Mesenchymal stem cell (in vitro differentiated cells and primary cell): ENCODE data around the gene STOML2. TPM values are rescaled to one million over a fixed set of nuclear protein-coding genes. Genes with fewer than 3 reads are reported as not detected.
A peak's percentile ranks its signal among the peaks of the same experiment; 100 is the strongest.
"Not testable (repeated sequence)": the region's sequence is repeated elsewhere in the genome, so short reads cannot be mapped to it uniquely, and the experiment has no call there.

ENCODE experiments used
- DNase-seq: peaks from one replicate; pipeline ENCODE4 v3.0.0-alpha.2; 2013
- H2AFZ ChIP-seq: one replicate; pipeline ENCODE4 v1.6.1; 2013; ENCODE audit warnings: low read depth, mild to moderate bottlenecking, control low read depth, inconsistent platforms, low read length, moderate library complexity
- H2AK5ac ChIP-seq: 2 replicates; pipeline ENCODE4 v1.6.1; 2013; ENCODE audit warnings: low read length, moderate library complexity, mild to moderate bottlenecking, inconsistent platforms; ENCODE audit not compliant: severe bottlenecking
- H2BK120ac ChIP-seq: one replicate; pipeline ENCODE4 v1.6.1; 2013; ENCODE audit warnings: low read depth, mild to moderate bottlenecking, inconsistent platforms, low read length, moderate library complexity
- H2BK12ac ChIP-seq, 2 experiments: one replicate each; pipeline ENCODE4 v1.6.1; 2013; ENCODE audit warnings: inconsistent platforms in 2 of 2, low read length in 2 of 2, mild to moderate bottlenecking in 2 of 2, moderate library complexity in 2 of 2, control low read depth in 1 of 2
- H2BK15ac ChIP-seq: one replicate; pipeline ENCODE4 v1.6.1; 2013; ENCODE audit warnings: mild to moderate bottlenecking, low read depth, inconsistent platforms; ENCODE audit not compliant: poor library complexity, severe bottlenecking
- H2BK5ac ChIP-seq: 2 replicates; pipeline ENCODE4 v1.6.1; 2013; ENCODE audit warnings: low read depth, mild to moderate bottlenecking, low read length, control low read depth, inconsistent platforms; ENCODE audit not compliant: poor library complexity, severe bottlenecking
- H3K14ac ChIP-seq, 2 experiments: one replicate each; pipeline ENCODE4 v1.6.1; 2013; ENCODE audit warnings: inconsistent platforms in 2 of 2, low read length in 2 of 2, control low read depth in 1 of 2, mild to moderate bottlenecking in 1 of 2, moderate library complexity in 1 of 2
- H3K18ac ChIP-seq, 2 experiments: one replicate each; pipeline ENCODE4 v1.6.1; 2013; ENCODE audit warnings: inconsistent platforms in 2 of 2, low read length in 2 of 2, control low read depth in 1 of 2, low read depth in 1 of 2, mild to moderate bottlenecking in 1 of 2
- H3K23ac ChIP-seq, 2 experiments: one replicate each; pipeline ENCODE4 v1.6.1; 2013; ENCODE audit warnings: inconsistent platforms in 2 of 2, low read length in 2 of 2, mild to moderate bottlenecking in 2 of 2, moderate library complexity in 2 of 2, control low read depth in 1 of 2
- H3K27ac ChIP-seq: 2 replicates; pipeline ENCODE4 v1.5.1; 2013; ENCODE audit warnings: mild to moderate bottlenecking, moderate library complexity, low read length, control low read depth, inconsistent platforms; ENCODE audit not compliant: poor library complexity, severe bottlenecking
- H3K27me3 ChIP-seq, 2 experiments: 2 replicates each; pipeline versions ENCODE4 v1.6.1 to v1.7.0; 2013; ENCODE audit warnings: low read length in 2 of 2, mild to moderate bottlenecking in 2 of 2, moderate library complexity in 2 of 2, control low read depth in 1 of 2, inconsistent platforms in 1 of 2; ENCODE audit not compliant: control insufficient read depth in 1 of 2, insufficient read depth in 1 of 2
- H3K36me3 ChIP-seq, 2 experiments: 2 replicates each; pipeline versions ENCODE4 v1.6.1 to v1.7.0; 2013; ENCODE audit warnings: low read length in 2 of 2, control low read depth in 1 of 2, inconsistent platforms in 1 of 2, low read depth in 1 of 2, mild to moderate bottlenecking in 1 of 2; ENCODE audit not compliant: insufficient read depth in 2 of 2, control insufficient read depth in 1 of 2
- H3K4ac ChIP-seq, 2 experiments: one replicate each; pipeline ENCODE4 v1.6.1; 2013; ENCODE audit warnings: inconsistent platforms in 2 of 2, low read length in 2 of 2, mild to moderate bottlenecking in 2 of 2, moderate library complexity in 2 of 2, control low read depth in 1 of 2, low read depth in 1 of 2
- H3K4me1 ChIP-seq: 2 replicates; pipeline ENCODE4 v1.6.1; 2013; ENCODE audit warnings: low read depth, low read length, control low read depth; ENCODE audit not compliant: control insufficient read depth, insufficient read depth
- H3K4me2 ChIP-seq: 2 replicates; pipeline ENCODE4 v1.6.1; 2013; ENCODE audit warnings: low read length, mild to moderate bottlenecking, inconsistent platforms; ENCODE audit not compliant: poor library complexity, severe bottlenecking
- H3K4me3 ChIP-seq, 2 experiments: 2 replicates each; pipeline versions ENCODE4 v1.5.1 to v1.7.0; 2013; ENCODE audit warnings: low read length in 2 of 2, mild to moderate bottlenecking in 2 of 2, control low read depth in 1 of 2, low read depth in 1 of 2; ENCODE audit not compliant: insufficient read depth in 1 of 2
- H3K79me1 ChIP-seq: replicated peaks from 2 replicates; pipeline ENCODE4 v1.6.1; 2013; ENCODE audit warnings: mild to moderate bottlenecking, control low read depth, low read length, inconsistent platforms; ENCODE audit not compliant: poor library complexity, severe bottlenecking
- H3K9ac ChIP-seq: 2 replicates; pipeline ENCODE4 v1.7.0; 2013; ENCODE audit warnings: mild to moderate bottlenecking, low read length, moderate library complexity
- H3K9me3 ChIP-seq: 2 replicates; pipeline ENCODE4 v1.7.0; 2013; ENCODE audit warnings: mild to moderate bottlenecking, low read length; ENCODE audit not compliant: control insufficient read depth
- H4K8ac ChIP-seq: one replicate; pipeline ENCODE4 v1.6.1; 2013; ENCODE audit warnings: inconsistent platforms, mild to moderate bottlenecking, low read length, moderate library complexity
- H4K91ac ChIP-seq: one replicate; pipeline ENCODE4 v1.6.1; 2013; ENCODE audit warnings: mild to moderate bottlenecking, low read length, inconsistent platforms
- WGBS: methylation state at CpG from one replicate; pipeline ENCODE4 v1.1.7; 2013; ENCODE audit warnings: mixed read lengths; 5-methylcytosine and 5-hydroxymethylcytosine counted together
- polyA plus RNA-seq, 2 experiments: library from polyadenylated mRNA; stranded (reverse); fragments of 200-250 nt; gene quantifications; one replicate each; pipeline ENCODE4 v1.2.3, GENCODE V29; 2013

Gene STOML2, protein sequence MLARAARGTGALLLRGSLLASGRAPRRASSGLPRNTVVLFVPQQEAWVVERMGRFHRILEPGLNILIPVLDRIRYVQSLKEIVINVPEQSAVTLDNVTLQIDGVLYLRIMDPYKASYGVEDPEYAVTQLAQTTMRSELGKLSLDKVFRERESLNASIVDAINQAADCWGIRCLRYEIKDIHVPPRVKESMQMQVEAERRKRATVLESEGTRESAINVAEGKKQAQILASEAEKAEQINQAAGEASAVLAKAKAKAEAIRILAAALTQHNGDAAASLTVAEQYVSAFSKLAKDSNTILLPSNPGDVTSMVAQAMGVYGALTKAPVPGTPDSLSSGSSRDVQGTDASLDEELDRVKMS
- 95.3 TPM for polyA plus RNA-seq (2013, experiment 1 of 2)
- 89.1 TPM for polyA plus RNA-seq (2013, experiment 2 of 2)

DNA sequence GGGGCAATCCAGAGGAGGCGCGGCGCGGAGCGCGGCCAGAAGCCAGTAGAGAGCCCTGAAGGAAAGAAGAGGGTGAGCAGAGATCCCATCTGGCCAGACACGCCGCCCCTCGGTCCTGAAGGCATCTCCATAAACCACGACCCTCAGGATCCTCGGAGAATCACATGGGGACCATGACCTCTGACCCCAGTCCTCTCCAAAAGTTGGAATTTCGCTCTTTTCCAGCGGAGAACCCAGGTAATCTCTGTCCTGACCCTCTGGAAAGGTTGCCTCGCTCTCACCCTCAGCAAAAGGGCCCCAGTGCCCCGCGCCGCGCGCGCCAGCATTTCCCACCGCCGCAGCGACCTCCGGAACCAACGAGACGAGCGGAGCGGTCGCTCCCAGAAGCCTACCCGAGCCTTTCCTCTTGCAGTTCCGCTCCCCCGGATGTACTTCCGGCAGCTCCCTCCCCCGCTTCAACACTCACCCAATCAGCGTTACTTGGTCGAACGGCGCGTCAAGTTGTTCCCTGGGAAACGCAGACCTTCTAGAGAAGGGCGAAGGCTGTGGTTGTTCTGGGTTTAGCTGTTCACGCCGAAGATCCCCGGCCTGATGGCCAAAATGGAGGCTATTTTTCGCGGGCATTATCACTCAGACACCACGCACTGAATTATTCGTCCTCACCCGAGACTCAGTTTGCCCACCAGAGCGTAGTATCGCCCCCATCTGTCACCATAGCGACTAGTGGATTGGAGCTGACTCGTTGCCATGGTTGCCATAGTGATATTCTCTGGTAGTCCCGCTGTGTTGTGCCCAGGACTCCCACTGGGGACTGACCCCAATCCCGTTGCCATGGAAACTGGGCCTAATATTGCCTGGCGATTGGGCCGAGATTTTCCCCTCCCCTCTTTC is at the start of gene STOML2:
STOML2 (minus strand) TSS at position 363 of the 891 bp plus-strand sequence; CDS start at position 326, 37 bp downstream.
- Histone ChIP-seq H3K18ac (peak within 1 kb of the TSS; percentile 67 to 80), H4K91ac (peak within 1 kb of the TSS; percentile 19), H3K4me2 (peak within 1 kb of the TSS; percentile 76), H2AFZ (peak within 1 kb of the TSS; percentile 74), H4K8ac (peak within 1 kb of the TSS; percentile 70), H3K9ac (peak within 1 kb of the TSS; percentile 99), H2BK5ac (no peak within 1 kb of the TSS), H3K79me1 (peaks cover 50% of the 10 kb centered on the region), H3K4ac (peak within 1 kb of the TSS; percentile 61 to 95), H3K36me3 (peaks cover 62 to 74% of the 10 kb centered on the region in 2 experiments), H3K9me3 (no peaks in the 10 kb centered on the region), H3K23ac (no peak within 1 kb of the TSS), H2BK12ac (no peak within 1 kb of the TSS), H3K27ac (peak within 1 kb of the TSS; percentile 83), H3K4me1 (peaks cover 18% of the 10 kb centered on the region), H2BK120ac (no peak within 1 kb of the TSS), H3K14ac (peak within 1 kb of the TSS in 1 of 2 experiments; percentile 15), H2BK15ac (no peak within 1 kb of the TSS), H2AK5ac (peak within 1 kb of the TSS; percentile 7), H3K4me3 (peak within 1 kb of the TSS; percentile 61 to 94), H3K27me3 (no peaks in the 10 kb centered on the region)
- DNase-seq = peak; percentile 98
- 2% methylated on average over 48 of the region's 57 CpGs for WGBS

DNA sequence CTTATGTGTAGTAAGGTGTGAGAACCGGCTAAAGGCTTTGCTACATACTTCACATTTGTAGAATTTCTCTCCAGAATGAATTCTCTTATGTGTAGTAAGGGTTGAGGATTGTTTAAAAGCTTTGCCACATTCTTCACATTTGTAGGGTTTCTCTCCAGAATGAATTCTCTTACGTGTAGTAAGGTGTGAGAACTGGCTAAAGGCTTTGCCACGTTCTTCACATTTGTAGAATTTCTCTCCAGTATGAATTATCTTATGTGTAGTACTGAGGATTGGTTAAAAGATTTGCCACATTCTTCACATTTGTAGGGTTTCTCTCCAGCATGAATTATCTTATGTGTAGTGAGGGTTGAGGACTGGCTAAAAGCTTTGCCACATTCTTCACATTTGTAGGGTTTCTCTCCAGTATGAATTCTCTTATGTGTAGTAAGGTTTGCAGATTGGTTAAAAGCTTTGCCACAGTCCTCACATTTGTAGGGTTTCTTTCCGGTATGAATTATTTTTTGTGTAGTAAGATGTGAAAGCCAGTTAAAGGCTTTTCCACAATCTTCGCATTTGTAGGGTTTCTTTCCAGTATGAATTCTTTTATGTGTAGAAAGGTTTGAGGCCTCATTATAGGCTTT is 45.1 kb upstream of the STOML2 start:
- 65% methylated on average over 3 of the region's 5 CpGs for WGBS

DNA sequence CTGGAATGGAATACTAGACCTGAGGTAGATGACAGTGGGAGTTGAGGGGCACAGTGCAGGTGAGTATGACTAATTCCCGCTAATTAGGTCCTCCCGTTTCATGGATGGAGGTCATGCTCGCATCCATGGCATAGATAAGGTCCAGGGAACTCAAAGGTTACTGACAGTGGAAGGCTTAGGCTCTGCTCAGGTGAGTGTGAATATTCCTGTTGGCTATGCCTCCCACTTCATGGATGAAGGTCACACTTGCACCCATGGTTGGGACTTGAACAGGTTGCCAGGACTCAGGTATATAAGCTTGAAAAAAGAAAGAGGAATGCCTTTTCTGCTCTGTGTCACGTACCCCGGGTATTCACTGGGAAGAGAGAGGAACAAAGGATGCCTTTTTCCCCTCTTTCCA is 39.1 kb upstream of the STOML2 start:
- no peak overlapping the region for H3K23ac ChIP-seq

More for the DNA sequence above, 45.1 kb upstream of the STOML2 start:
- not testable (repeated sequence) for H4K8ac ChIP-seq, H3K4ac ChIP-seq, H2AK5ac ChIP-seq, H3K36me3 ChIP-seq, H2BK120ac ChIP-seq, DNase-seq, H3K4me3 ChIP-seq, H3K9ac ChIP-seq, H3K23ac ChIP-seq, H3K79me1 ChIP-seq, H4K91ac ChIP-seq, H3K18ac ChIP-seq, H2BK15ac ChIP-seq, H3K27me3 ChIP-seq, H3K4me2 ChIP-seq, H2BK5ac ChIP-seq, H2AFZ ChIP-seq, H3K27ac ChIP-seq, H3K14ac ChIP-seq, H2BK12ac ChIP-seq, H3K4me1 ChIP-seq
- H3K9me3 ChIP-seq = peaks cover 54% of the 10 kb centered on the region

More for the DNA sequence above, 39.1 kb upstream of the STOML2 start:
- Histone ChIP-seq H2BK120ac (no peak overlapping the region), H3K4me1 (no peaks in the 10 kb centered on the region), H2BK15ac (no peak overlapping the region), H3K9ac (no peak overlapping the region), H3K18ac (no peak overlapping the region), H2BK12ac (no peak overlapping the region), H2AFZ (no peak overlapping the region), H3K36me3 (no peaks in the 10 kb centered on the region), H3K27ac (no peak overlapping the region), H2BK5ac (no peak overlapping the region), H4K91ac (no peak overlapping the region), H3K79me1 (no peaks in the 10 kb centered on the region), H3K4me2 (no peak overlapping the region), H3K4ac (no peak overlapping the region), H3K27me3 (no peaks in the 10 kb centered on the region), H4K8ac (no peak overlapping the region), H3K9me3 (peaks cover 55% of the 10 kb centered on the region), H2AK5ac (no peak overlapping the region), H3K4me3 (no peak overlapping the region), H3K14ac (no peak overlapping the region)
- WGBS = 83% methylated on average over 5 of the region's 5 CpGs
- no peak for DNase-seq
